ENCODE data around the gene EFNA5. TPM values are rescaled to one million over a fixed set of nuclear protein-coding genes. Genes with fewer than 3 reads are reported as not detected.

EFNA5 gene
- total and polyA plus RNA-seq, 2 of the 13 experiments (the other 11 are each of a cell fraction or from before 2014, with no cell fraction given): not detected

- ATAC-seq (no peak), DNase-seq (ENCODE audit: low spot score) (no peak), FAIRE-seq (no peak)
- in situ Hi-C loops (cut with HindIII; ENCODE audit: extremely low pct_ligation_motif_present, low pct_unique_long_range_greater_than_20kb): no loop called here
- intact Hi-C loops (cut with micrococcal nuclease; ENCODE audit: unreplicated experiment): no loop called here
- no peaks in the 10 kb centered on the region for H3K36me3 ChIP-seq (replicated peaks in 1 of 2; ENCODE audit: control insufficient read depth in 1 of 2, insufficient read depth in 2 of 2, low read length in 2 of 2)
- H3K4me3 ChIP-seq (replicated peaks in 1 of 3; ENCODE audit: insufficient read depth in 1 of 3, low read depth in 2 of 3, low read length in 3 of 3): no peak overlapping the region
- no peaks in the 10 kb centered on the region for H3K4me1 ChIP-seq (ENCODE audit: insufficient read depth, low read length)
- H3K79me2 ChIP-seq (ENCODE audit: insufficient read depth, low read length): no peaks in the 10 kb centered on the region
- no peaks in the 10 kb centered on the region for H4K20me1 ChIP-seq (ENCODE audit: insufficient read depth, low read length)
- H3K9me3 ChIP-seq (ENCODE audit: low read length): no peaks in the 10 kb centered on the region
- H2AFZ ChIP-seq (ENCODE audit: low read length): no peak overlapping the region
- ChIA-PET CTCF (ENCODE audit: low intra/inter-chr PET ratio, low total read pairs) (no interaction called here), POLR2A (no interaction called here)
- 0% methylated on average over 1 of the region's 1 CpG for WGBS (ENCODE audit: low lambda C conversion rate)
- H3K27me3 ChIP-seq (ENCODE audit: control insufficient read depth in 1 of 2, insufficient read depth in 2 of 2, low read length in 2 of 2): no peaks in the 10 kb centered on the region
- H3K27ac ChIP-seq (ENCODE audit: extremely low read length, insufficient read depth, low read length): no peak overlapping the region
- TF ChIP-seq AGO1 (IDR thresholded peaks at IDR 0.05; ENCODE audit: low read depth, low read length, poor library complexity, severe bottlenecking): no peak
- no peak for TF ChIP-seq ZNF136 (CRISPR knock-in tag; IDR thresholded peaks at IDR 0.05; ENCODE audit: low read depth)
- TF ChIP-seq ZNF362 (CRISPR knock-in tag; IDR thresholded peaks at IDR 0.05; ENCODE audit: borderline replicate concordance): no peak
- no peak for TF ChIP-seq BCLAF1 (IDR thresholded peaks at IDR 0.05)
- no peak for TF ChIP-seq ZNF563 (CRISPR knock-in tag; IDR thresholded peaks at IDR 0.05)
- TF ChIP-seq NCOA1 (CRISPR knock-in tag; IDR thresholded peaks at IDR 0.05): no peak
- BruUV-seq (replicated peaks): no TSS peak
- no peak overlapping the region for H3K9ac ChIP-seq (ENCODE audit: insufficient read depth, low read depth, low read length)
- no peak overlapping the region for H3K4me2 ChIP-seq (ENCODE audit: low read depth, low read length)
Measured at GRCh38 chr5:107621089-107621488, 49.6 kb downstream of the EFNA5 start.

Measured in HepG2 (cell line).